Right lobe of liver (tissue), 6 donors: Measurements from ENCODE around the gene SNAI1. TPM values are rescaled to one million over a fixed set of nuclear protein-coding genes. Genes with fewer than 3 reads are reported as not detected.
"Not testable (repeated sequence)": the region's sequence is repeated elsewhere in the genome, so short reads cannot be mapped to it uniquely, and the experiment has no call there.

Experiments used
- ATAC-seq, 4 donors: fragments of 200-7000 bp; cut with Tn5 transposase; one replicate each; pipeline ENCODE4 v1.9.1; 2020; ENCODE audit warnings: mild to moderate bottlenecking in 4 of 4, moderate library complexity in 4 of 4
- DNase-seq, 3 donors: peaks; one replicate each; pipeline ENCODE4 v3.0.0-alpha.2; 2020
- H3K27ac ChIP-seq, 3 donors: fragments of 200-600 bp; one replicate each; pipeline ENCODE4 v1.8.0; 2022
- H3K27me3 ChIP-seq, 2 donors: fragments of 200-600 bp; one replicate each; pipeline ENCODE4 v1.8.0; 2022
- H3K36me3 ChIP-seq, 4 donors: fragments of 200-600 bp; sonication (generic) in 1 of 4; one replicate each; pipeline versions ENCODE4 v1.5.1 to v1.8.0; 2017 to 2022; ENCODE audit warnings: control low read depth in 1 of 4
- H3K4me1 ChIP-seq, 4 donors: fragments of 200-600 bp; sonication (generic) in 1 of 4; one replicate each; pipeline versions ENCODE4 v1.5.1 to v1.8.0; 2017 to 2022; ENCODE audit warnings: control low read depth in 1 of 4
- H3K4me3 ChIP-seq, 3 donors: fragments of 200-600 bp; one replicate each; pipeline ENCODE4 v1.8.0; 2022
- H3K9me3 ChIP-seq, 4 donors: fragments of 200-600 bp; sonication (generic) in 1 of 4; one replicate each; pipeline versions ENCODE4 v1.5.1 to v1.8.0; 2017 to 2022; ENCODE audit warnings: control low read depth in 1 of 4
- POLR2A ChIP-seq: fragments of 450-650 bp; IDR thresholded peaks from one replicate; pipeline ENCODE4 v1.6.1; 2017; ENCODE audit warnings: antibody characterized with exemption, mild to moderate bottlenecking
- WGBS: methylation state at CpG from one replicate; pipeline ENCODE4 v1.1.6; 2018; ENCODE audit warnings: low coverage, low lambda C conversion rate; ENCODE audit not compliant: insufficient coverage; ENCODE audit errors: missing lambda C conversion rate; 5-methylcytosine and 5-hydroxymethylcytosine counted together
- intact Hi-C, 2 donors: fragments of 100-400 bp; cut with DNase I; formaldehyde crosslinking; loops; one replicate each; pipeline versions ENCODE4 v1.11.2 to v1.14.1; 2022
- total RNA-seq, 6 experiments: library from RNA; depleted of rRNA in 2 of 6; stranded (reverse); fragments of >200 nt in 2 of 6; fragmentation: NEBNext Ultra II Directional in 3 of 6; extraction: Animal tissue kit (Norgen Biotek cat#: 25700) in 3 of 6; gene quantifications; one replicate each; pipeline versions ENCODE4 v1.1.0 to v1.2.4, GENCODE V29; 2016 to 2023
- TF ChIP-seq, protein P1 (sequence below), 4 donors: fragments of 200-600 bp in 3 of 4; fragments of 450-650 bp in 1 of 4; IDR thresholded peaks; one replicate each; pipeline versions ENCODE4 v1.5.1 to v1.8.0; 2016 to 2022; ENCODE audit warnings: antibody characterized with exemption in 4 of 4, mild to moderate bottlenecking in 2 of 4
- donor health status: DM: no; HTN: yes; CAD: no.
- donor health status: DM: no; HTN: no; CAD: no.
- donor health status: DM: no; HTN: no; CAD: no.
- donor health status: DM: no; HTN: yes; CAD: no.
- donor health status: DM: no; HTN: yes; CAD: no.

The SNAI1 gene
- total RNA-seq, 6 experiments from 2014 or later = 0.73 to 1.9 (median 1.1) TPM

DNA sequence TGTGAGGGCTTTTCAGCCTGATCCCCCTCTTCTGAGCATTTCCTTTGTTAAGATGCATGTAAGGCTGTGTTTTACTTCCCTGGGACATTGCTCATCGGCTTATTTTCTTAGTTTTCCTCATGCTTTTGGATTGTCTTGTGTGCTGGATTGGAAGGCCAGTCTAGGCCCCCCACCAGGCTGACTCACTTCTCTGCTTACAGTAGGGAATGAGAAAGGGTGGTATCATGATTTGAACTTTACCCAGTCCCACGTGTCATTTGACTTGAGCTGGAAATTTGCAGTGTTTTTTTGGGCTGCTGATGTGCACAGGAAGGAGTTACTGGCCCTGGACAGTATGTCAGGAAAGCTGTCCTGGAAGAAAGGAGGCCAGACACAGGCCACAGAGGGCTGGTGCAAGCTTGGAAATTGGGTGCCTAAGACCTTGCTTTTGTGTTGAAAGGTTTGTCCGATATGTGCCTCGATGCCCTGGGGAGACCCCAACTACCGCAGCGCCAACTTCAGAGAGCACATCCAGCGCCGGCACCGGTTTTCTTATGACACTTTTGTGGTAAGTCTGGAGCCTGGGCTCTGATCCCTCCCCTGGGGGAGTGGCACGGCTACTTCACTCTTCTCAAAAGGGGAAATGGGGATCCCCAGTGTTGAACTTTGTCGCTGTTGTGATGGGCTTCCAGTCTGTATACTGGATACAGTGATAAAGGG is 33.8 kb upstream of the SNAI1 start:
- Histone ChIP-seq H3K27me3 (no peaks in the 10 kb centered on the region), H3K4me3 (no peak overlapping the region), H3K27ac (no peak overlapping the region), H3K36me3 (peaks cover 14 to 91% (median 50%) of the 10 kb centered on the region in 4 donors), H3K4me1 (no peaks in the 10 kb centered on the region), H3K9me3 (no peaks in the 10 kb centered on the region)
- TF ChIP-seq, protein P1, sequence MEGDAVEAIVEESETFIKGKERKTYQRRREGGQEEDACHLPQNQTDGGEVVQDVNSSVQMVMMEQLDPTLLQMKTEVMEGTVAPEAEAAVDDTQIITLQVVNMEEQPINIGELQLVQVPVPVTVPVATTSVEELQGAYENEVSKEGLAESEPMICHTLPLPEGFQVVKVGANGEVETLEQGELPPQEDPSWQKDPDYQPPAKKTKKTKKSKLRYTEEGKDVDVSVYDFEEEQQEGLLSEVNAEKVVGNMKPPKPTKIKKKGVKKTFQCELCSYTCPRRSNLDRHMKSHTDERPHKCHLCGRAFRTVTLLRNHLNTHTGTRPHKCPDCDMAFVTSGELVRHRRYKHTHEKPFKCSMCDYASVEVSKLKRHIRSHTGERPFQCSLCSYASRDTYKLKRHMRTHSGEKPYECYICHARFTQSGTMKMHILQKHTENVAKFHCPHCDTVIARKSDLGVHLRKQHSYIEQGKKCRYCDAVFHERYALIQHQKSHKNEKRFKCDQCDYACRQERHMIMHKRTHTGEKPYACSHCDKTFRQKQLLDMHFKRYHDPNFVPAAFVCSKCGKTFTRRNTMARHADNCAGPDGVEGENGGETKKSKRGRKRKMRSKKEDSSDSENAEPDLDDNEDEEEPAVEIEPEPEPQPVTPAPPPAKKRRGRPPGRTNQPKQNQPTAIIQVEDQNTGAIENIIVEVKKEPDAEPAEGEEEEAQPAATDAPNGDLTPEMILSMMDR (IDR thresholded peaks at IDR 0.05) = no peak
- no peak for TF ChIP-seq POLR2A
- DNase-seq = no peak
- no peak for ATAC-seq
- WGBS = 70% methylated on average over 8 of the region's 11 CpGs
- intact Hi-C loops = no loop called here

DNA sequence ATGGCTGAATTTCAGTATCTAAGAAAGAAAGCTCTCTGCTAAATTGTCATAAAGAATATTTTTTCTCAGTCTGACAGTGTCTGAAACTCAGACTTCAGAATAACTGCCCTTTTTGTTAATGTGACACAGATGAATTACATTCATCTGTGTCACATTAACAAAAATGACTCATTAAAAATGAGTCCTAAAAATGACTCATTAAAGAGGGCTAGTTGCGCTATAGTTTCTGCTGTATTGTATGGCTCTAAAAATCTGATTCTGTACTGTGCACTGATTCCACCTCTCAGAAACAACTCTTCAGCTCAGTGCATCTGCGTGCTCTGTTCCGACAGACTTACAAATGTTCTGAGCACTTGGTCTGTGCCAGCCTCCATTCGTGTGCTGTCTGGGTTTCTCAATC is 31.6 kb upstream of the SNAI1 start:
- no peaks in the 10 kb centered on the region for H3K9me3 ChIP-seq

DNA sequence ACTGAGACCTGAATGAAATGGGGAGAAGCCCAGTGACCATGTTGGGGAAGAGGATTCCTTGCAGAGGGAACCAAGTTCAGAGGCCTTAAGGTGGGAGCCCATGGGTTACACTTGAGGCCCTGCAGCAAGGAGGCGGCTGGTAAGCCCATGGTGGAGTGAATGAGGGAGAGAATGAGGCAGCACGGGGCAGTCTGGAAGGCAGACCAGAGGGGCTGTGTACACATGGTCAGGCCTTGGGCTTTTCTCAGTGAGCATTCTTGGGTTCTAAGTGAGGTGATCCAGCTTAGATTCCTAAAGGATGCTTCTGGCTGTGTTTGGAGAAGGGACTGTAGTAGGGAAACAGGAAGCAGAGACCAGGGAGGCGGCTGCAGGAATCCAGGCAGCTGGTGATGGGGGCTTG is 27.6 kb upstream of the SNAI1 start:
- no peaks in the 10 kb centered on the region for H3K9me3 ChIP-seq
- no peak overlapping the region for H3K4me3 ChIP-seq
- ATAC-seq (peak in 2 of 4 donors; percentile 12 to 17), DNase-seq (no peak)
- TF ChIP-seq, protein P1 (IDR thresholded peaks at IDR 0.05) = no peak
- no peak for TF ChIP-seq POLR2A
- no peaks in the 10 kb centered on the region for H3K4me1 ChIP-seq
- H3K27ac ChIP-seq = no peak overlapping the region
- intact Hi-C loops = no loop called here
- H3K36me3 ChIP-seq = peaks cover 8 to 63% (median 23%) of the 10 kb centered on the region in 4 donors
- H3K27me3 ChIP-seq = no peaks in the 10 kb centered on the region
- 100% methylated on average over 3 of the region's 3 CpGs for WGBS

More for the DNA sequence above, 31.6 kb upstream of the SNAI1 start:
- DNase-seq = no peak
- Histone ChIP-seq H3K4me3 (no peak overlapping the region), H3K27ac (no peak overlapping the region), H3K4me1 (no peaks in the 10 kb centered on the region), H3K36me3 (peaks cover 14 to 85% (median 36%) of the 10 kb centered on the region in 4 donors), H3K27me3 (no peaks in the 10 kb centered on the region)
- no peak for ATAC-seq
- no peak for TF ChIP-seq POLR2A
- TF ChIP-seq, protein P1 (IDR thresholded peaks at IDR 0.05) = no peak
- WGBS = 88% methylated on average over 4 of the region's 4 CpGs
- intact Hi-C loops = no loop called here

DNA sequence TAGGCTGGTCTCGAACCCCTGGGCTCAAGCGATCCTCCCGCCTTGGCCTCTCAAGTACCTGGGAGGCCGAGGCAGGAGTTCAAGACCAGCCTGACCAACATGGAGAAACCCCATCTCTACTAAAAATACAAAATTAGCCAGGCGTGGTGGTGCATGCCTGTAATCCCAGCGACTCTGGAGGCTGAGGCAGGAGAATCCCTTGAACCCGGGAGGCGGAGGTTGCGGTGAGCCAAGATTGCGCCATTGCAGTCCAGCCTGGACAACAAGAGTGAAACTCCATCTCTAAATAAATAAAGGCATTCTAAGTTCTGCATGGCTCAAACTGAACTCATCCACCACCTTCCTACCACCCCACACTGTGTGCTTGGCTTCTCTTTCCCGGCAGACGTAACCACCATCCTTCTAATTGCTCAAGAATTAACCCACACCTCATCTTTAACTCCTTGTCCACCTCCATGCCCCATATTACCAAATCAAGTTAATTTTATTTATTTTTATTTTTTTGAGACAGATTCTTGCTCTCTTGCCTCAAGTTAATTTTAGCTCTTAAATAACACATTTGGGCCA is 26.9 kb upstream of the SNAI1 start:
- DNase-seq, H3K4me1 ChIP-seq, H3K4me3 ChIP-seq, H3K27me3 ChIP-seq, H3K27ac ChIP-seq, H3K9me3 ChIP-seq, intact Hi-C loops: not testable (repeated sequence)
- H3K36me3 ChIP-seq = peaks cover 8 to 55% (median 19%) of the 10 kb centered on the region in 4 donors
- WGBS = 80% methylated on average over 7 of the region's 12 CpGs
- peak in 1 of 4 donors; percentile 12 for ATAC-seq

DNA sequence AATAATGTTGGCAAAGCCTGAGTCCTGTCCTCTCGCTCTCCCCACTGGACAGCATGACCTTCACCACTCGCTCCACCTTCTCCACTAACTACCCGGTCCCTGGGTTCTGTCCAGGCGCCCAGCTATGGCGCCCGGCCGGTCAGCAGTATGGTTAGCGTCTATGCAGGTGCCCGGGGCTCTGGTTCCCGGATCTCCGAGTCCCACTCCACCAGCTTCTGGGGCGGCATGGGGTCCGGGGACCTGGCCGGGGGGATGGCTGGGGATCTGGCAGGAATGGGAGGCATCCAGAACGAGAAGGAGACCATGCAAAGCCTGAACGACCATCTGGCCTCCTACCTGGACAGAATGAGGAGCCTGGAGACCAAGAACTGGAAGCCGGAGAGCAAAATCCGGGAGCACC is 26.1 kb upstream of the SNAI1 start:
- TF ChIP-seq, protein P1 (IDR thresholded peaks at IDR 0.05) = no peak
- TF ChIP-seq POLR2A = no peak
- H3K4me3 ChIP-seq = no peak overlapping the region
- no peak for DNase-seq

More for the DNA sequence above, 26.1 kb upstream of the SNAI1 start:
- intact Hi-C loops = no loop called here
- H3K27ac ChIP-seq = no peak overlapping the region
- WGBS = 100% methylated on average over 2 of the region's 18 CpGs
- H3K36me3 ChIP-seq = peaks cover 8 to 47% (median 15%) of the 10 kb centered on the region in 4 donors
- no peaks in the 10 kb centered on the region for H3K27me3 ChIP-seq
- no peaks in the 10 kb centered on the region for H3K9me3 ChIP-seq
- H3K4me1 ChIP-seq = no peaks in the 10 kb centered on the region
- no peak for ATAC-seq
